Retina (tissue), 1 donor: ENCODE measurements around the gene PRAMEF33.
"Not testable (repeated sequence)": the region's sequence is repeated elsewhere in the genome, so short reads cannot be mapped to it uniquely, and the experiment has no call there.

ENCODE experiments used
- DNase-seq: peaks from one replicate; pipeline ENCODE4 v3.0.0-alpha.2; 2016

Gene PRAMEF33, protein sequence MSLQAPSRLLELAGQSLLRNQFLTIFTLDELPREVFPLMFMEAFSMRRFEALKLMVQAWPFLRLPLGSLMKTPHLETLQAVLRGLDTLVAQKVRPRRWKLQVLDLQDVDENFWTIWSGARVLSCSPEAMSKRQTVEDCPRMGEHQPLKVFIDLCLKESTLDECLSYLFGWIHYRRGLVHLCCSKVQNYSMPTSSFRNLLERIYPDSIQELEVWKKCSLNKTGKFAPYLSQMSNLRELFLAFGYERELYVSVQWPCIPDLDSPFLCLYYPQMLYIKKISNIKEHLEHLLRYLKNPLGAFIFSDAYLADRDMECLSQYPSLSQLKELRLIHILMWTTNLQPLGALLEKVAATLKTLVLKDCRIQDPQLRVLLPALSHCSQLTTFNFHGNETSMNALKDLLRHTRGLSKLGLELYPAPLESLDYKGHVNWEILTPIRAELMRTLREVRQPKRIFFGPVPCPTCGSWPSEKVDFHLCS

DNA sequence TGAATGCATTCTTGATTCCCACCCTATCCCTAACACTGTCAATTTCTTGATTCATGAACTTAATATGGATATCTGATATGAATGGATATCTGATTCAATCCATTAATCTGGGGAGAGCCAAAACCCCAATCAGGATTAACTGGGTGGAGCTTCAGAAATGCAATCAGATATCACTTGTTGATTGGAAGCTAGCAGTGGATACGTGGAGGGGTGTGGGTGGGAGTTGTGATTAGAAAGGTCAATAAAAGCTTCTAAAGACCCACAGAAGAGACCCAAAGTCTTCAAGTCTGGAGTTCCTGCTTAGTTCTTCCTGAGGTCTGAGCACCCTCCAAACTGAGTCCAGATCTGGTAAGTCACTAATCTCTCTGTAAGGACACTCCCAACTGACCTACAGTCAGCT is at the start of gene PRAMEF33:
PRAMEF33 (plus strand) TSS at position 301 of the 400 bp plus-strand sequence. CDS start 2,416 bp downstream, outside the sequence.
- DNase-seq, result not testable (repeated sequence)

GRCh38 chr1:13253898-13254297 is 49.4 kb upstream of the PRAMEF33 start, which contains the start of gene PRAMEF5:
Gene PRAMEF5 (plus strand): TSS chr1:13254198. CDS start chr1:13259269, 5,071 bp downstream.
- not testable (repeated sequence) for DNase-seq

GRCh38 chr1:13265124-13265523 is 38.2 kb upstream of the PRAMEF33 start:
- DNase-seq, result not testable (repeated sequence)

GRCh38 chr1:13277016-13277415 is 26.3 kb upstream of the PRAMEF33 start:
- not testable (repeated sequence) for DNase-seq

DNA sequence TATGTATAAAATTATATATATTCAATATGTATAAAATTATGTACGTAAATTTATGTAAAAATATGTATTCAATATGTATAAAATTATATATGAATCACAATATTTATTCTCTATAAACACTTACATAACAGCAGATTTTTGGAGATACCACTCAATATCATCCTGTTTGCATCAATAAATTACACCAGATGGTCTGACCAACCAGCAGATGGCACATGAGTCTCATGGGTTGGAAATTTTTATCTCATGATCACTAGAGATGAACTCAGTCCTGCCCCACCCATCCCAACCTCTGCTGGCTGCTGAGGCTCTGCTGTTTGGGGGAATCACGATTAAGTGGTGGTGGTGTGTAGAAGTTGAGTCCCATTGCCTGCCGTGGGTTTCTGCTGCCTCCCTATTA is 23.7 kb upstream of the PRAMEF33 start:
- DNase-seq, result not testable (repeated sequence)

DNA sequence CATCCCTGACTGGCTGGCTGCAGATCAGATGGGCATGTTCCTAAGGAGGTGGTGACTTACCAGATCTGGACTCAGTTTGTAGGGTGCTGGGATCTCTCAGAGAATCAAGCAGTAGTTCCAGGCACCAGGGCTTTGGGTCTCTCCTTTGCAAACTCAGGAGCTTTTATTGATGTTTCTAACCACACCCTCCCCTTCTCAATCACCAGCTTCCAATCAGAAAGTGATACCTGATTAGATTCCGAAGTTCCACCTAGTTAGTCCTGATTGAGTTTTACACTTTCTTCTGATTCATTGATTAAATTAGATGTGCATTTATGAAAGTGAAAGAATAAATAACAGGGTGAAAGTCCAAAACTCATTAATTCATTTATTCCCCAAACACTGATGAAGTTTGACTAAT is 18.3 kb upstream of the PRAMEF33 start, which contains the start of gene PRAMEF8:
PRAMEF8 (minus strand) TSS at position 101 of the 400 bp plus-strand sequence. CDS start 1,046 bp downstream, outside the sequence.
- DNase-seq, result not testable (repeated sequence)

DNA sequence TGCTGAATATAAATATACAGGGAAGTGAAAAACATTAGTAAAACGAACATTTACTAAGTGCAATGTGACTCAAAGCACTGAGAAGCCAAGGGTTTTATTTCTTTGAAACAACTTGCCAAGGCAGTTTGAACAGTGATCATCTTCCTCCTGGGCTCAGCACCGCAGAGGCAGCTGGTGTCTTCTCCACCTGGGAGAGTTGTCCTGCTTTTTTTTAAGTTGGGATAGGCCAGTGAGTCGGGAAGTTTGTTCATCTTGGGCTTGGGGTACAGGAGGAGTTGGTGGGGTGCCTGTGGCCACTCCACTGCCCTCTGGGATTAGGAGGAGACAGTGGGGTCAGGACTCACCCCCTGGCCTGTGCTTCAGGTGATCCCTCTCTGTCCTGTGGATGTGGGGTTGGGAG is 14.3 kb upstream of the PRAMEF33 start:
- DNase-seq, result not testable (repeated sequence)

DNA sequence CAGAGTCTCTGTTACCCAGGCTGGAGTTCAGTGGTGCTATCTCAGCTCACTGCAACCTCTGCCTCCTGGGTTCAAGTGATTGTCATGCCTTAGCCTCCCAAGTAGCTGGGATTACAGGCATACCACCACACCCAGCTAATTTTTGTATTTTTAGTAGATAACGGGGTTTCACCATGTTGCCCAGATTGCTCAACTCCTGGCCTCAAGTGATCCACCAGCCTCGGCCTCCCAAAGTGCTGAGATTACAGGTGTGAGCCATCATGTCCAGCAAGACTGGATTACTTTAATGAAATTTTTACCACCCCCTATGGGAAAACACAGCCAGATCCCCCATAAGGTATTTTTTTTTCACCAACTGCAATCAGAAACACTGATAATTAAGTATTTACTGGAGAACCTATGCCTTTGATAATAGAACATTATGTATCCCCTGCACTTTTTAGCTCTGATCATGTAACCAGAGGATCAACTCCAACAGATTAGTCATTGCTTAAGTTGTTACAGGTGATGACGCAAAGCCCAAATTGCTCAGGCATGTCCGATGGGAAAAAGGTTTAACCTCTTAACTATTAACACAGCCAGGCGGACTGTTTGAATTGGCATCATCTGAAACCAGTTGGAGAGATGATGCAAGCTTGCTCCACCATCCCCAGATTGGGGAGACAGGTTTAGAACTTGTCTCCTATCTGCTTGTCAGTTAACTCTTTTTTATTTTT is 6.0 kb upstream of the PRAMEF33 start:
- not testable (repeated sequence) for DNase-seq

- not testable (repeated sequence) for DNase-seq
Observed at GRCh38 chr1:13298699-13299098, 4.6 kb upstream of the PRAMEF33 start.

DNA sequence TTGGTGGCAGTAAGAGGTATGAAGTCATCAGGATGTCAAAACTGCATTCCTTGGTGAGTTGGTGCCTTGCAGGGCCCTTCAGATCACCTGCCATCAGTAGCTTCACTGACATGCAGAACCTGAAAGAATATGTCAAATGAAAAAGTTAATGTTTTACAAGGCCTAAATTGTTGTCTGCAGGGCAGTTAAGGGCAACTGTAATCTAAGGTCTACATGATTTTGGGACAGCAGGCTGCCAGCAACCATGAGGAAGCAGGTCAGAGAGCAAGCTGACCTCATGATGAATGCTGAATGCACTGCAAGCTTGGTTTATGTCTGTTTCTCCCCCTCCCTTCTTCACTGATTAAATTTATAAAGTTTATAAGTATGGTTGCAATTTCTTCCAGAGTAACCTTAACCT is 1.1 kb upstream of the PRAMEF33 start:
- DNase-seq, result not testable (repeated sequence)

DNA sequence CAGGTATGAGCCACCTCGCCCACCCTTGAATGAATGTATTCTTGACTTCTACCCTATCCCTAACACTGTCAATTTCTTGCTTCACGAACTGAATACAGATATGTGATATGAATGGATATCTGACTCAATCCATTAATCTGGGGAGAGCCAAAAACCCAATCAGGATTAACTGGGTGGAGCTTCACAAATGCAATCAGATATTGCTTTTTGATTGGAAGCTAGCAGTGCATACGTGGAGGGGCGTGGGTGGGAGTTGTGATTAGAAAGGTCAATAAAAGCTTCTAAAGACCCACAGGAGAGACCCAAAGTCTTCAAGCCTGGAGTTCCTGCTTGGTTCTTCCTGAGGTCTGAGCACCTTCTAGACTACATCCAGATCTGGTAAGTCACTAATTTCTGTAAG is 11.9 kb downstream of the PRAMEF33 start, which contains the start of gene PRAMEF15:
PRAMEF15 (plus strand) TSS at position 301 of the 400 bp plus-strand sequence. CDS start 2,827 bp downstream, outside the sequence.
- not testable (repeated sequence) for DNase-seq

DNA sequence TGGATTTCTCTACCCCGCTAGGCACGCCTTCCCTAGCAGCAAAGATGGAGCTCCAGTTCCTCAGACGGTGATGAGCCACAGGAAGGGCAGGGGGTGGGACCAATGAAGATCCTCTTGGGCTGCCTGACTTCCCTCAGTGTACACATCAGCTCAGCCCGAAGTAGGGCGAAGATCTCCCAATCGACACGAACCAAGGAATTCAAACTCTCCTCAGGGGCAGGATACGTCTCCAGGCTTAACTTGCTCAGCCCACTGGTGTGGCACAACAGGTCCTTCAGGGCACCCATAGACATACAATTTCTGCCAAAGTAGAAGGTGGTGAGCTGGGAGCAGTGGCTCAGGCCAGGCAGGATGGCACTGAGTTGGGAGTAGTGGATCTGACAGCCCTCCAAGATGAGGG is 39.2 kb downstream of the PRAMEF33 start:
- DNase-seq, result not testable (repeated sequence)

- DNase-seq, result not testable (repeated sequence)
Observed at GRCh38 chr1:13347034-13347433, 43.7 kb downstream of the PRAMEF33 start, which contains the start of gene PRAMEF14. Gene PRAMEF14 (minus strand): TSS chr1:13347134. CDS start chr1:13345314, 1,820 bp downstream.

- not testable (repeated sequence) for DNase-seq
Observed at GRCh38 chr1:13353476-13353875, 50.1 kb downstream of the PRAMEF33 start.

DNA sequence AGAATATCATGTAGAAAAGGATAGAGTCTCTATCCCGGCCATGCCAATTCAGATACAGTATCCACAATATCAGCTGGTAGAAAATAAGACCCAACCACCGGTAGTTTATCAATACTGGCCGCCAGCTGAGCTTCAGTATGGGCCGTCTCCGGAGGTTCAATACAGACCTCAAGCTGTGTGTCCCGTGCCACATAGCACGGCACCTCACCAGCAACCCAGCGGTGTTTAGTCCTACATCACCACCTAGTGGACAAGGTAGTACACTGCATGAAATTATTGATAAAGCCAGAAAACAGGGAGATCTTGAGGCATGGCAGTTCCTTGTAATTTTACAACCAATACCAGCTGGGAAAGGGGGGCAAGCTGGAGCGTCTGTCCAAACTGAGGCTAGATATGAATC is 51.1 kb downstream of the PRAMEF33 start:
- DNase-seq, result not testable (repeated sequence)

GRCh38 chr1:13356774-13357173 is 53.4 kb downstream of the PRAMEF33 start:
- peak; percentile 56 for DNase-seq
